Measurements from ENCODE around the gene RIN3. TPM values are rescaled to one million over a fixed set of nuclear protein-coding genes. Genes with fewer than 3 reads are reported as not detected.

Gene RIN3
- total RNA-seq, 1 donor from 2014 or later = 22.1 TPM

- intact Hi-C loops (cut with DNase I) = no loop called here
- no peak for DNase-seq (ENCODE audit: low spot score)
- no peak for ATAC-seq
These were observed 11.7 kb upstream of the RIN3 start for GRCh38 chr14:92501891-92502351.

- DNase-seq (ENCODE audit: low spot score) (no peak), ATAC-seq (no peak)
- intact Hi-C loops (cut with DNase I) = no loop called here
These were observed 10.9 kb upstream of the RIN3 start for GRCh38 chr14:92502541-92503286.

GRCh38 chr14:92503756-92504491 lies 9.7 kb upstream of the RIN3 start:
- intact Hi-C loops (cut with DNase I) = no loop called here
- ATAC-seq = peak; percentile 38
- DNase-seq (ENCODE audit: low spot score) = no peak

- intact Hi-C loops (cut with DNase I) = no loop called here
- no peak for DNase-seq (ENCODE audit: low spot score)
- ATAC-seq = no peak
These were observed 7.8 kb upstream of the RIN3 start for GRCh38 chr14:92505826-92506225.

- DNase-seq (ENCODE audit: low spot score) (no peak), ATAC-seq (no peak)
- intact Hi-C loops (cut with DNase I) = no loop called here
These were observed 7.3 kb upstream of the RIN3 start for GRCh38 chr14:92506231-92506630.

GRCh38 chr14:92507174-92507768 lies 6.3 kb upstream of the RIN3 start:
- no peak for DNase-seq (ENCODE audit: low spot score)
- intact Hi-C loops (cut with DNase I) = no loop called here
- ATAC-seq = peak; percentile 48

- intact Hi-C loops (cut with DNase I) = no loop called here
- no peak for DNase-seq (ENCODE audit: low spot score)
- no peak for ATAC-seq
These were observed 2.6 kb upstream of the RIN3 start for GRCh38 chr14:92510972-92511371.

- ATAC-seq (peak; percentile 61), DNase-seq (ENCODE audit: low spot score) (no peak)
- intact Hi-C loops (cut with DNase I) = no loop called here
These were observed 1.9 kb upstream of the RIN3 start for GRCh38 chr14:92511453-92512238.

GRCh38 chr14:92512807-92513203 lies 776 bp upstream of the RIN3 start:
- DNase-seq (ENCODE audit: low spot score) (no peak), ATAC-seq (no peak)
- intact Hi-C loops (cut with DNase I) = no loop called here

- DNase-seq (ENCODE audit: low spot score) (no peak), ATAC-seq (peak; percentile 39)
- intact Hi-C loops (cut with DNase I) = no loop called here
These were observed 624 bp downstream of the RIN3 start for GRCh38 chr14:92513966-92514843.

- intact Hi-C loops (cut with DNase I) = no loop called here
- ATAC-seq (peak; percentile 16), DNase-seq (ENCODE audit: low spot score) (no peak)
These were observed 1.4 kb downstream of the RIN3 start for GRCh38 chr14:92514844-92515514.

GRCh38 chr14:92515546-92516343 lies 2.2 kb downstream of the RIN3 start:
- intact Hi-C loops (cut with DNase I) = no loop called here
- no peak for ATAC-seq
- DNase-seq (ENCODE audit: low spot score) = no peak

- intact Hi-C loops (cut with DNase I) = no loop called here
- no peak for DNase-seq (ENCODE audit: low spot score)
- no peak for ATAC-seq
These were observed 2.9 kb downstream of the RIN3 start for GRCh38 chr14:92516344-92516965.

GRCh38 chr14:92516966-92517506 lies 3.5 kb downstream of the RIN3 start:
- intact Hi-C loops (cut with DNase I) = no loop called here
- DNase-seq (ENCODE audit: low spot score) = no peak
- ATAC-seq = no peak

GRCh38 chr14:92517761-92518160 lies 4.2 kb downstream of the RIN3 start:
- ATAC-seq (no peak), DNase-seq (ENCODE audit: low spot score) (no peak)
- intact Hi-C loops (cut with DNase I) = no loop called here
